Activated gamma-delta T cell (primary cell): Measurements from ENCODE around the gene B4GALT5.
"Not testable (repeated sequence)": the region's sequence is repeated elsewhere in the genome, so short reads cannot be mapped to it uniquely, and the experiment has no call there.

Experiments
- DNase-seq: peaks from one replicate; lab custom pipeline; 2025; lab: John Stamatoyannopoulos, UW

The B4GALT5 gene

DNA sequence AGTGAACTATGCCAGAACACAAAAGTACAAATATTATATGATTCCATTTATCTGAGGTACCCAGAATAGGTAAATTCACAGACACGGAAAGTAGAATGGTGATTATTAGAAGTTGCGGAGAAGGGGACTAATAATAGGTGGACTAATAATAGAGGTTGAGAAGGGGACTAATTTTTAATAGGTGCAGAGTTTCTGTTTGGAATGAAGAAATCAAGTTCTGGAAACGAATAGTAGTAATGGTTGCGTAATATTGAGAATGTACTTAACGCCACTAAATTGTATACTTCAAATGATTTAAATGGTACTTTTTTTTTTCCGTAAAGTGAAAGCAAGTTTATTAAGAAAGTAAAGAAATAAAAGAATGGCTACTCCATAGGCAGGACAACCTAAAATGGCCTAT is 33.2 kb downstream of the B4GALT5 start:
- no peak for DNase-seq

- no peak for DNase-seq
These were observed 34.0 kb downstream of the B4GALT5 start for GRCh38 chr20:49679634-49680033.

GRCh38 chr20:49677777-49678758 is 35.6 kb downstream of the B4GALT5 start:
- DNase-seq = no peak

DNA sequence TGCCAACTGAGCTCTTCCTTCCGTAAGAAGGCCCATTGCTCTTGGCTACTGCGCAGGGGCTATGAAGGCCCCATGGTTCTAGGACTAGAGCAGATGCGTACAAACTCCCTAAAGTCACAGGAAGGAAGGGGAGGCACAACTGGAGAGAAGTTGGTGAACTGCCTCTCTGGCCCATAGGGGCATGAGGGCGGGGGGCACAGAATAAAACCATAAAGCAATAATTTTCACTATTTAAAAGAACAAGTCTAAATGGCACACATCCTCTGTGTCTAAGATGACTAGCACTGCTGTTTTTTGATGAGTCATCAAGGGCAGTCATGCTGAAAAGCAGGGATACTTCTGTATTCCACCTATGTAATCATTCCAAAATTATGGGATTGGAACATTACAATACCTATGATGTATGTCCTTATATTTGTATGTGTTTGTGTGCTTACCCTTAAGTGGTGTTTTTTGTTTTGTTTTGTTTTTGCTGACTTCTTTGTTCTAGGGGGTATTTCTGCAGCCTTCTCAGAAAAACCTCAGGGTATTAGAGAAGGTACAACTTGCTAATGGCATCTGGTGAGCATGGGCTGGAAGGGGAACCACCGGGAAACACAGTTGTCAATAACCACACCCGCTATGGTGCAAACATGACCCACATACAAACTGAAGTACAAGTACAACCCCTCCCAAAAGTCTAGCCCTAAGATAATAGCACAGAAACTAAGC is 36.9 kb downstream of the B4GALT5 start:
- DNase-seq = no peak

DNA sequence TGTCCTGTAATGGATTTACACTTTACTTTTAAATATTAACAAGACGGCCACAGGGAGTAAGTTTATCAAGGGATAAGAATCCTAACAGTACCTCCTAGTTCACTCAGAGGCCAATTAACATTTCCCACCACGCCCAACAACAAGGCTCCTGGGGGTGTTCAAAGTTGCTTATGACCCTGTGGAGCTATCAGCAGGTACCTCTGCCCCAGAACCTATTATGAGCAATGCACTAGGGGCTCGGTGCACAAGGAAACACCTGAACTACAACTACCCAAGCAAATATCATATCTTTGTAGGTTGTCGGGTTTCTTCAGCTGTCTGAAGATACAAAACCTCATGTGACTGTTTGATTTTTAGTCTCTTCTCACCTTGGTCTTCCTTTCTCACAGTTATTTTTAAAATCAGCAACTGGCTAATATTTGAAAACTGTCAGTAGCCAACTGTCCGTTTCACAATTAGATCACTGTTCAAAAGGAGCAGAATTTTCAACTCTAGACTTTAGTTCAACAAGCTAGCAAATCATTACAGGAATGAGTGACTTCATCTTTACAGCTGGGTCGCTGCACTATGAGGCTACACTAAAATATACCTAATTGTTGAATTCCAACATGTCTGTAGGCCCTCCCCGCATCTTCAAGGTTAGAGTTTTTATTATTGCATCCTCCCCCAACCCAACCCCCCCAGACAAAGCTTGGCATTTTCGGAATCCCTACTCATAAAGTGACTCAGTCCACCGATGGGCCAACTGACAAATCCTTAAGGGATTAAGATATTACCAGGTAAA is 38.1 kb downstream of the B4GALT5 start:
- DNase-seq = no peak

GRCh38 chr20:49674383-49675352 is 39.0 kb downstream of the B4GALT5 start:
- no peak for DNase-seq

- DNase-seq = no peak
These were observed 41.5 kb downstream of the B4GALT5 start for GRCh38 chr20:49672096-49672664.

DNA sequence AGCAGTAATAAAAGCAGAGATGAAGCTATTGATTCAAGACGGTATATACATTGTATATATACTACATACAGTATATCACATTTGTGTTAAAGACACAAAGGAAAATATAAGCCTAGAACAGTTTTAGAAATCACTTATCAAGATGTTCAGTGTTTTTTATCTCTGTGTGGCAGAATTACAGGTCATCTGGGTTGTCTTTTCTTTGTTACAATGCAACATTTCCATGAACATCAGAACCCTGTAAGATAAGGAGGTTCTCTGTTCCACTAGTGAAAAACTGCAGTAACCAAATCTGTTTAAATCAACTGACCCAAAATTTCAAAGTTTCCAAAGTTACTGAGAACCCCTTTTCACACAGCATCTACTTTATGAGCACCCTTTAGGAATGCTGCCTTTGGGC is 42.2 kb downstream of the B4GALT5 start:
- DNase-seq = no peak

- no peak for DNase-seq
These were observed 44.0 kb downstream of the B4GALT5 start for GRCh38 chr20:49669601-49670189.

DNA sequence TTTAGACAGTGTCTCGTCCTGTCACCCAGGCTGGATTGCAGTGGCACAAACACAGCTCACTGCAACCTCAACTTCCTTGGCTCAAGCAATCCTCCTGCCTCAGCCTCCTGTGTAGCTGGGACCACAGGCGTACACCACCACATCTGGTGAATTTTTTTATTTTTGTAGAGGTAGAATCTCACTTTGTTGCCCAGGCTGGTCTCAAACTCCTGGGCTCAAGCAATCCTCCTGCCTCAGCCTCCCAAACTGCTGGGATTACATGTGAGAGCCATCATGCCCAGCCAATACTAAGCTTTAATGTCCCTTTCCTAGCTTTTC is 44.8 kb downstream of the B4GALT5 start:
- not testable (repeated sequence) for DNase-seq

DNA sequence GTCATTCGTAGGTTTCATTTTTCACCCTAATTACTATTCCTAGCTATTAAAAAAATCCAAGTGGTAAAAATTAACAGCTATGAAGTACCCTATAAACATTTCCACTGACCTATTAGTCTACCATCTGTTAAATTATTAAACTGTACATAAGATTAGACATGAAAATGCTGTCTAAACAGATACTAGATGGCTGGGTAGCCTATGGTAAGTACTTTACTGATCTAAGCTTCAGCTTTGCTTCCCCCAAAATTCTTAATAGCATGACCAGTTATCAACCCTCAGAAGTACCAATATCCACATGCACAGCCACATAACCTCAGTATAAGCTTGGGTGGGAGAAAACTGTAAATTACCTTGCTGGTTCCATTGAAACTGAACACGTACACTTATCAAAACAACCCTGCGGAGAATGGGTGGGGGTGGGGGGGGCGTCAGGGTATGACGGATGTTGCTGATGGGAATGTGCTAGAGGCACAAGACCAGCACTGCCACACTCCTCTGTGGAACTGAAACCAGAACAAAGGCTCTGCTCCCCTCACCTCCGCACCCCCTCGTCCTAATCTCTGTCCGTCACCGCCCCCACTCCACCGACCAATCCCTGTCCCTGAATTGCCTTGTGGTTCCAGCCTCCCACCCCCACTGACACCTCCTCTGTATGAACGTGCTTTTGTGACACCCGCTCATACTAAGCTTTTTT is 45.3 kb downstream of the B4GALT5 start:
- DNase-seq = peak; percentile 32

DNA sequence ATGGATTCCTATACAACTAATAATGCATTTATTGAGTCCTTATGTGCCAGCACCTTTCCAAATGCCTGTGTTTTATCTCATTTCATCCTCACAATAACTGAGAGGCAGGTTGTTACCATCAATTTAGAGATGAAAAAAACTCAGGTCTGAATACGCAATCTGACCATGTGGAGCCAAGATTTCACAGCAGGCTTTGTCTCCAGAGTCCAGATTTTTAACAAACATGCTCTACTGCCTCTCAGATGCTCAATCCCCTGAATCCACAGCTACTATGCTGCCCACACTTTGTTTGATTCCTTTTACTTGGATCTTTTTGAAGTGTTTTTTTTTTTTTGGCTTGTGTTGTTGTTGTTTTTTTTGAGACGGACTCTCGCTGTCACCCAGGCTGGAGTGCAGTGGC is 46.8 kb downstream of the B4GALT5 start:
- DNase-seq = no peak

- no peak for DNase-seq
These were observed 47.9 kb downstream of the B4GALT5 start for GRCh38 chr20:49665796-49666195.

GRCh38 chr20:49664612-49665313 is 48.9 kb downstream of the B4GALT5 start:
- DNase-seq = no peak

GRCh38 chr20:49663112-49663511 is 50.6 kb downstream of the B4GALT5 start:
- DNase-seq = no peak

DNA sequence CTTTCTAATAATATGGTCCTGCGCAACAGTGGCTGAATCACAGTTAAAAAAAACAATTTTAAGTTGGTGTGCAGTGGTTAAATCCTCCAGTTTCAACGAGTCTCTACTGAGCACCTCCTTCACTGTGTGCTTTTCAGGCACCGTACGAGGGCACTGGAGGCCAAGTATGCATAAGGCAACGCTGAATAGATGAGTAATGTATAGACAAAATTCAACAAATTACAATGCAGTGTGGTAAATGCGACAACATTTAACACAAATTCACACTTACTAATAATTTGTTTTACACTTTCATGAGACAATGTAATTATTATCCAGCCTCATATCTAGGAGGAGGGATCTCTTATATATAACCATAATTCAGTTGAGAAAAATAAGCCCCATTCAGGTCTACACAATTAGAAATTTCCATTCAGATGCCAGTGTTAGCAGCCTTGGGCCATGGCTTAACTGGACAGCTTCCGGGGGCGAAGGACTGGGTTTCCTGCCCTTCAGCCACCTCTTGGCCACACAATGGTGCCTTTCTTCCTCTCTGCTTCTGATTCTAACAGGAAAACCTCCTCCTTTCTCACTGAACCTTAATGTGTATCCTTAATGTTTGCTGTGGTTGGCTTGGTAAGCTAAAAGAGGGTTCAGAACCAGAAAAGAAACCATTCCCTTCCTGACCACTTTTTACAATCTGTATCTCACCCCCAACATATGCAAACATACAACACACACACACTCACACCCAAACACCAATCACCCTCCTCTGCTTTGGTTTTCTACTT is 51.9 kb downstream of the B4GALT5 start:
- DNase-seq = no peak

GRCh38 chr20:49660912-49661311 is 52.8 kb downstream of the B4GALT5 start:
- no peak for DNase-seq

DNA sequence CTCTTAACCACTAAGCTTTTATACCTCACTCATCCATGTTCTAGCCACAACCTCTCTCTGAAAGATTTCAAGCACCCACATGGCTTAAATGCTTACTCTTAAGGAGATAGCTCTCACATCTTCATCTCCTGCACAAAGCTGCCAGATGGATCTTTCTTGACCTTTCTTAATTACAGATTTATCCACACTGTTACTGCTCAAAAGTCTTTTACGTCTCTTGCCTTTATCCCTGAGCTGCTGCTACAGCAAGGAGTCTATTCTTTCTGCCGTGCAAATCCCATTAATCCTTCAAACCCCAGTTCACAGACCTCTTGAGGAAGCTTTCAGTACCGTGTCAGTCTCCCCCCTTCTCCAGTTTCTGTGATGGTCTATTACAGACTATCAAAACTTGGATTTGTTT is 54.6 kb downstream of the B4GALT5 start:
- no peak for DNase-seq
